MM.1S (cell line): ENCODE measurements around the gene NXPE2.

Source experiments
- DNase-seq: peaks from one replicate; pipeline ENCODE4 v3.0.0-alpha.2; 2015
- H2AFZ ChIP-seq: fragments of 300-600 bp; sonication (generic); 2 replicates; pipeline ENCODE4 v1.6.0; 2016; ENCODE audit warnings: antibody characterized with exemption, low read length
- H3F3A ChIP-seq: fragments of 300-600 bp; sonication (generic); 2 replicates; pipeline ENCODE4 v1.6.1; 2016; ENCODE audit warnings: mild to moderate bottlenecking, antibody characterized with exemption, low read length, moderate library complexity, mixed read lengths; ENCODE audit not compliant: insufficient read depth
- H3K27ac ChIP-seq: fragments of 300-600 bp; sonication (generic); 2 replicates; pipeline ENCODE4 v1.5.1; 2016; ENCODE audit warnings: mild to moderate bottlenecking, low read length
- H3K27me3 ChIP-seq: fragments of 300-600 bp; sonication (generic); replicated peaks from 2 replicates; pipeline ENCODE4 v1.6.0; 2016; ENCODE audit warnings: low read length; ENCODE audit not compliant: insufficient read depth
- H3K36me3 ChIP-seq: fragments of 300-600 bp; sonication (generic); replicated peaks from 2 replicates; pipeline ENCODE4 v1.6.1; 2016; ENCODE audit warnings: mild to moderate bottlenecking, low read length, mixed read lengths; ENCODE audit not compliant: insufficient read depth
- H3K4me1 ChIP-seq: fragments of 300-600 bp; sonication (generic); 2 replicates; pipeline ENCODE4 v1.6.1; 2016; ENCODE audit warnings: low read length, mixed read lengths
- H3K4me2 ChIP-seq: fragments of 300-600 bp; sonication (generic); 2 replicates; pipeline ENCODE4 v1.6.0; 2016; ENCODE audit warnings: low read depth, low read length
- H3K4me3 ChIP-seq: fragments of 300-600 bp; sonication (generic); 2 replicates; pipeline ENCODE4 v1.5.1; 2016; ENCODE audit warnings: low read length, mixed read lengths
- H3K79me2 ChIP-seq: fragments of 300-600 bp; sonication (generic); 2 replicates; pipeline ENCODE4 v1.6.1; 2016; ENCODE audit warnings: mixed run types, low read length, mixed read lengths
- H3K9ac ChIP-seq: fragments of 300-600 bp; sonication (generic); 2 replicates; pipeline ENCODE4 v1.6.1; 2016; ENCODE audit warnings: low read length, mixed read lengths
- H3K9me2 ChIP-seq: fragments of 300-600 bp; sonication (generic); replicated peaks from 2 replicates; pipeline ENCODE4 v1.6.1; 2016; ENCODE audit warnings: mild to moderate bottlenecking, low read length, mixed read lengths; ENCODE audit not compliant: insufficient read depth
- H3K9me3 ChIP-seq: fragments of 300-600 bp; sonication (generic); replicated peaks from 2 replicates; pipeline ENCODE4 v1.6.1; 2016; ENCODE audit warnings: mild to moderate bottlenecking, low read length, mixed read lengths; ENCODE audit not compliant: insufficient read depth
- H4K20me1 ChIP-seq: fragments of 300-600 bp; sonication (generic); 2 replicates; pipeline ENCODE4 v1.6.1; 2016; ENCODE audit warnings: mild to moderate bottlenecking, low read length, moderate library complexity, mixed read lengths; ENCODE audit not compliant: insufficient read depth
- CTCF ChIP-seq: fragments of 300-600 bp; sonication (generic); IDR thresholded peaks from 2 replicates; pipeline ENCODE4 v1.5.1; 2016; ENCODE audit warnings: antibody characterized with exemption, low read length, mixed read lengths
- EZH2 ChIP-seq: fragments of 300-600 bp; sonication (generic); optimal IDR thresholded peaks from 2 replicates; pipeline ENCODE3; 2017; ENCODE audit warnings: low read depth, mild to moderate bottlenecking, antibody characterized with exemption, low read length, mixed read lengths
- EZH2phosphoT487 ChIP-seq: fragments of 300-600 bp; sonication (generic); IDR thresholded peaks from 2 replicates; pipeline ENCODE4 v1.6.1; 2018; ENCODE audit warnings: antibody characterized with exemption, low read length

Gene NXPE2

GRCh38 chr11:114705280-114706024, 27.1 kb downstream of the NXPE2 start:
- TF ChIP-seq EZH2 (no peak), EZH2phosphoT487 (no peak), CTCF (no peak)
- Histone ChIP-seq H3K79me2 (no peaks in the 10 kb centered on the region), H3K27me3 (no peaks in the 10 kb centered on the region), H3K9ac (no peak overlapping the region), H3K9me3 (no peaks in the 10 kb centered on the region), H2AFZ (no peak overlapping the region), H3K27ac (no peak overlapping the region), H3K4me2 (no peak overlapping the region), H3K4me1 (no peaks in the 10 kb centered on the region), H3F3A (no peaks in the 10 kb centered on the region), H4K20me1 (no peaks in the 10 kb centered on the region), H3K4me3 (no peak overlapping the region), H3K9me2 (no peaks in the 10 kb centered on the region), H3K36me3 (no peaks in the 10 kb centered on the region)
- DNase-seq, result no peak

- Histone ChIP-seq H3K9me3 (no peaks in the 10 kb centered on the region), H3K36me3 (no peaks in the 10 kb centered on the region), H3K9me2 (no peaks in the 10 kb centered on the region), H3K4me1 (no peaks in the 10 kb centered on the region), H4K20me1 (no peaks in the 10 kb centered on the region), H3K4me3 (no peak overlapping the region), H3K4me2 (no peak overlapping the region), H3K79me2 (no peaks in the 10 kb centered on the region), H3K27me3 (no peaks in the 10 kb centered on the region), H3F3A (no peaks in the 10 kb centered on the region), H3K9ac (no peak overlapping the region), H3K27ac (no peak overlapping the region), H2AFZ (no peak overlapping the region)
- TF ChIP-seq EZH2, result no peak
- DNase-seq, result no peak
Measured at GRCh38 chr11:114709960-114710359, 31.6 kb downstream of the NXPE2 start.

- Histone ChIP-seq H3K9me2 (no peaks in the 10 kb centered on the region), H3K9me3 (no peaks in the 10 kb centered on the region), H3K36me3 (no peaks in the 10 kb centered on the region), H3K4me3 (no peak overlapping the region), H4K20me1 (no peaks in the 10 kb centered on the region), H3K27me3 (no peaks in the 10 kb centered on the region), H3F3A (no peaks in the 10 kb centered on the region), H3K79me2 (no peaks in the 10 kb centered on the region), H2AFZ (no peak overlapping the region), H3K4me1 (no peaks in the 10 kb centered on the region), H3K27ac (no peak overlapping the region), H3K9ac (no peak overlapping the region), H3K4me2 (no peak overlapping the region)
- no peak for TF ChIP-seq CTCF
- TF ChIP-seq EZH2phosphoT487, result no peak
- TF ChIP-seq EZH2, result no peak
- no peak for DNase-seq
Measured at GRCh38 chr11:114713756-114714155, 35.4 kb downstream of the NXPE2 start.

GRCh38 chr11:114719562-114719961, 41.2 kb downstream of the NXPE2 start:
- Histone ChIP-seq H3K36me3 (no peaks in the 10 kb centered on the region), H3K4me2 (no peak overlapping the region), H3K27me3 (no peaks in the 10 kb centered on the region), H3K4me1 (no peaks in the 10 kb centered on the region), H2AFZ (no peak overlapping the region), H3F3A (no peaks in the 10 kb centered on the region), H4K20me1 (no peaks in the 10 kb centered on the region), H3K79me2 (no peaks in the 10 kb centered on the region), H3K27ac (no peak overlapping the region), H3K9me2 (no peaks in the 10 kb centered on the region), H3K9ac (no peak overlapping the region), H3K9me3 (no peaks in the 10 kb centered on the region), H3K4me3 (no peak overlapping the region)
- TF ChIP-seq EZH2, result no peak
- TF ChIP-seq CTCF, result no peak
- no peak for DNase-seq
